Measurements from ENCODE around the gene MRPL51. TPM values are rescaled to one million over a fixed set of nuclear protein-coding genes. Genes with fewer than 3 reads are reported as not detected.

The MRPL51 gene
- total RNA-seq, 2 experiments from 2014 or later, result 152 to 338 TPM

DNA sequence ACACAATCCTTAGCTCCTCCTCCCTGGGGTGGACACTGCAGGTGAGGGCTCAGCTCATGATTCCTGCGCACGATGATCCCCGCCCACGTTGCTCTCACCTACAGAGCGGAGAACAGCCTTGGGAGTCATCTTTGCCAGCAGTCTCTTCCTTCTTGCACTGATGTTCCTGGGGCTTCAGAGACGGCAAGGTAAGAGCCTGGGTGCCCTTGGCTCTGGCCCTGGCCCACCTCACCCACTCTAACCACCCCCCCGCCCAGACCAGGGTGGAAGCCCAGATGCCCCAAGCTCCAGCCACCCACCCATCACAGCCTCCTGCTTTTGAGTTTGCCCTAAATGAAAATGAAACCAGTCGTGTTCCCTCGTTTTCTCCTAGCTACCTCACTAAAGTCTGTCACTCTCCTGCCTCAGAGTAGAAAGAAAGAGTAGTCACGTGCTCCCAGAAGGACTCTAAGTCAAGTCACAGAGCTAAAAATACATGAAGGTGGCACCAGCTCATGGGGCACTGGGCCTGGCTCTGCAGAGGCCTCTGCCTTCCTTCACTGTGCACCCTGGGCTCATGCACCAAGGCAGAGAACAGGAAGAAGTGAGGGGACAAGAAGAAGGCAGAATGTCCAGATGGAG, 32.2 kb downstream of the MRPL51 start:
- intact Hi-C loops (cut with micrococcal nuclease; ENCODE audit: unreplicated experiment), result loop anchor here (1.0 to 5.0 kb wide), 3 partner anchors 14 to 139 kb away; no protein-coding TSS in a partner anchor
- TF ChIP-seq, protein P1, sequence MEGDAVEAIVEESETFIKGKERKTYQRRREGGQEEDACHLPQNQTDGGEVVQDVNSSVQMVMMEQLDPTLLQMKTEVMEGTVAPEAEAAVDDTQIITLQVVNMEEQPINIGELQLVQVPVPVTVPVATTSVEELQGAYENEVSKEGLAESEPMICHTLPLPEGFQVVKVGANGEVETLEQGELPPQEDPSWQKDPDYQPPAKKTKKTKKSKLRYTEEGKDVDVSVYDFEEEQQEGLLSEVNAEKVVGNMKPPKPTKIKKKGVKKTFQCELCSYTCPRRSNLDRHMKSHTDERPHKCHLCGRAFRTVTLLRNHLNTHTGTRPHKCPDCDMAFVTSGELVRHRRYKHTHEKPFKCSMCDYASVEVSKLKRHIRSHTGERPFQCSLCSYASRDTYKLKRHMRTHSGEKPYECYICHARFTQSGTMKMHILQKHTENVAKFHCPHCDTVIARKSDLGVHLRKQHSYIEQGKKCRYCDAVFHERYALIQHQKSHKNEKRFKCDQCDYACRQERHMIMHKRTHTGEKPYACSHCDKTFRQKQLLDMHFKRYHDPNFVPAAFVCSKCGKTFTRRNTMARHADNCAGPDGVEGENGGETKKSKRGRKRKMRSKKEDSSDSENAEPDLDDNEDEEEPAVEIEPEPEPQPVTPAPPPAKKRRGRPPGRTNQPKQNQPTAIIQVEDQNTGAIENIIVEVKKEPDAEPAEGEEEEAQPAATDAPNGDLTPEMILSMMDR (conservative IDR thresholded peaks at IDR 0.05; ENCODE audit: low read length), result no peak
- H3K4me3 ChIP-seq (ENCODE audit: low read depth, low read length, poor library complexity, severe bottlenecking), result peak overlapping the region; percentile 44

DNA sequence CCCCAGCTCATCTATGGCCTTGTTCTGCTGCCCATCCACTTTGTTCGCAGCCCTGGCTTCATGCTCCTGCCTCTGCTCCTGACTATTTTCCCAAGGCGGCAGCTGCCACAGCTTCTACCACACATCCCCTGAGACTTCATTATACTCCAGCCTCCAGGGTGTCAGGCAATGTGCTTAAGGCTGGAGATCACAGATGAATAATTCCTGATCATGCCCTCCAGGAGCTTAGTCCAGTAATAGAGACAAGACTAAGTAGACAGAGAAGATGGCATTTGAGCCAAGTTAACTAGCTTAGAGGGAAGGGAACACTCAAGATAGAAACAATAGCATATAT, 34.1 kb downstream of the MRPL51 start:
- no peaks in the 10 kb centered on the region for H4K20me1 ChIP-seq (ENCODE audit: insufficient read depth, low read length)
- POLR2A ChIA-PET, result interaction anchor here (0.5 to 8.2 kb wide), 5 partner anchors 11 to 79 kb away, joined by 3 to 112 read pairs (median 4); partner anchors contain the start of genes CD27 and VAMP1
- no TSS peak for BruUV-seq (replicated peaks)
- H3K79me2 ChIP-seq (ENCODE audit: insufficient read depth, low read depth, low read length), result no peaks in the 10 kb centered on the region; the same call in 1 of the 2 replicates
- peaks cover 85% of the 10 kb centered on the region for H3K36me3 ChIP-seq (ENCODE audit: insufficient read depth, low read length)
- intact Hi-C loops (cut with micrococcal nuclease; ENCODE audit: unreplicated experiment), result no loop called here
- TF ChIP-seq, protein P1 (conservative IDR thresholded peaks at IDR 0.05; ENCODE audit: low read length), result no peak
- no peak for TF ChIP-seq EZH2phosphoT487 (IDR thresholded peaks at IDR 0.05; ENCODE audit: borderline replicate concordance, low read depth, low read length)
- peaks cover 43% of the 10 kb centered on the region for H3K4me1 ChIP-seq (ENCODE audit: insufficient read depth, low read length, poor library complexity, severe bottlenecking)
- no peak overlapping the region for H3K27ac ChIP-seq (ENCODE audit: low read depth, low read length, poor library complexity, severe bottlenecking)
- H2AFZ ChIP-seq (ENCODE audit: low read length), result no peak overlapping the region
- H3K9me2 ChIP-seq (ENCODE audit: insufficient read depth, low read length), result no peaks in the 10 kb centered on the region
- CTCF ChIA-PET (ENCODE audit: unreplicated experiment), result no interaction called here
- no peak for DNase-seq (ENCODE audit: low spot score)
- H3K4me2 ChIP-seq (ENCODE audit: low read length), result no peak overlapping the region
- no peaks in the 10 kb centered on the region for H3K9me3 ChIP-seq (ENCODE audit: low read length)
- H3K4me3 ChIP-seq (ENCODE audit: low read depth, low read length, poor library complexity, severe bottlenecking), result no peak overlapping the region

More for the DNA sequence above, 32.2 kb downstream of the MRPL51 start:
- peak; percentile 28 for DNase-seq (ENCODE audit: low spot score)
- peak overlapping the region; percentile 80 for H3K4me2 ChIP-seq (ENCODE audit: low read length)
- peak overlapping the region; percentile 93 for H3K27ac ChIP-seq (ENCODE audit: low read depth, low read length, poor library complexity, severe bottlenecking)
- POLR2A ChIA-PET, result interaction anchor here (0.5 to 8.2 kb wide), 16 partner anchors 8 to 124 kb away, joined by 3 to 112 read pairs (median 6); partner anchors contain the start of genes CD27, GAPDH, TAPBPL and VAMP1
- no peaks in the 10 kb centered on the region for H4K20me1 ChIP-seq (ENCODE audit: insufficient read depth, low read length)
- peaks cover 53% of the 10 kb centered on the region for H3K4me1 ChIP-seq (ENCODE audit: insufficient read depth, low read length, poor library complexity, severe bottlenecking)
- H3K9me3 ChIP-seq (ENCODE audit: low read length), result no peaks in the 10 kb centered on the region
- no peaks in the 10 kb centered on the region; the same call in 1 of the 2 replicates for H3K79me2 ChIP-seq (ENCODE audit: insufficient read depth, low read depth, low read length)
- BruUV-seq (replicated peaks), result no TSS peak
- peaks cover 89% of the 10 kb centered on the region for H3K36me3 ChIP-seq (ENCODE audit: insufficient read depth, low read length)
- H3K9me2 ChIP-seq (ENCODE audit: insufficient read depth, low read length), result no peaks in the 10 kb centered on the region
- H2AFZ ChIP-seq (ENCODE audit: low read length), result no peak overlapping the region
- CTCF ChIA-PET (ENCODE audit: unreplicated experiment), result interaction anchor here (0.5 to 2.2 kb wide), 8 partner anchors 8 to 154 kb away, joined by 3 to 8 read pairs (median 3); partner anchors contain the start of gene CD27

All from OCI-LY7 (cell line).